Measurements from ENCODE around the gene ALX4.

DNA sequence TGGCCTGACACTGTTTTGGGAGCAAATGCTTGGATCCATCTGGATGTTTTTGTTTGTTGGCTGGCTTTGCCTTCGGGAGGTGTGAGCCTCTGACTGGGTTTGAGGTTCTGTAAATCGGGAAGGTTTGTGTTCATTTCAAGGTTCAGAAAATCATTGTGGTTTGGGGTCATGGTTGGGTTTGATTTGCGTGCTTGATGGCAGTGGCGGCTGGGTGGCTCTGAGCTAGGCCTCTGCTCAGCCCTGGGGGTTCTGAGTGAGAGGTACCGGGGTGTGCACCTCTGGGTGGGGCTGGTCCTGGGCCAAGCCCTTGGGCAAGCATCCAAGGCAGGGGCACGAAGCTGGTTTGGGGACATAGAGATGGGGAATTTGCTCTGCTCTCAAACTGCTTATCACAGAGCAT, 37.0 kb upstream of the ALX4 start:
- TF ChIP-seq EZH2 (IDR thresholded peaks at IDR 0.05; ENCODE audit: borderline replicate concordance, low read length), result no peak
- TF ChIP-seq, protein P1, sequence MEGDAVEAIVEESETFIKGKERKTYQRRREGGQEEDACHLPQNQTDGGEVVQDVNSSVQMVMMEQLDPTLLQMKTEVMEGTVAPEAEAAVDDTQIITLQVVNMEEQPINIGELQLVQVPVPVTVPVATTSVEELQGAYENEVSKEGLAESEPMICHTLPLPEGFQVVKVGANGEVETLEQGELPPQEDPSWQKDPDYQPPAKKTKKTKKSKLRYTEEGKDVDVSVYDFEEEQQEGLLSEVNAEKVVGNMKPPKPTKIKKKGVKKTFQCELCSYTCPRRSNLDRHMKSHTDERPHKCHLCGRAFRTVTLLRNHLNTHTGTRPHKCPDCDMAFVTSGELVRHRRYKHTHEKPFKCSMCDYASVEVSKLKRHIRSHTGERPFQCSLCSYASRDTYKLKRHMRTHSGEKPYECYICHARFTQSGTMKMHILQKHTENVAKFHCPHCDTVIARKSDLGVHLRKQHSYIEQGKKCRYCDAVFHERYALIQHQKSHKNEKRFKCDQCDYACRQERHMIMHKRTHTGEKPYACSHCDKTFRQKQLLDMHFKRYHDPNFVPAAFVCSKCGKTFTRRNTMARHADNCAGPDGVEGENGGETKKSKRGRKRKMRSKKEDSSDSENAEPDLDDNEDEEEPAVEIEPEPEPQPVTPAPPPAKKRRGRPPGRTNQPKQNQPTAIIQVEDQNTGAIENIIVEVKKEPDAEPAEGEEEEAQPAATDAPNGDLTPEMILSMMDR (conservative IDR thresholded peaks at IDR 0.05 in 1 of 2, IDR thresholded peaks at IDR 0.05 in 1 of 2; ENCODE audit: extremely low read depth in 1 of 2, insufficient read depth in 1 of 2, low read depth in 1 of 2, low read length in 2 of 2), result no peak
